Measurements from ENCODE around the gene CSMD2.

The CSMD2 gene

GRCh38 chr1:33893147-33893830 lies 271.7 kb downstream of the CSMD2 start:
- DNase-seq: no peak

GRCh38 chr1:33886496-33886895 lies 278.5 kb downstream of the CSMD2 start:
- DNase-seq: no peak

GRCh38 chr1:33880305-33880704 lies 284.7 kb downstream of the CSMD2 start:
- no peak for DNase-seq

DNA sequence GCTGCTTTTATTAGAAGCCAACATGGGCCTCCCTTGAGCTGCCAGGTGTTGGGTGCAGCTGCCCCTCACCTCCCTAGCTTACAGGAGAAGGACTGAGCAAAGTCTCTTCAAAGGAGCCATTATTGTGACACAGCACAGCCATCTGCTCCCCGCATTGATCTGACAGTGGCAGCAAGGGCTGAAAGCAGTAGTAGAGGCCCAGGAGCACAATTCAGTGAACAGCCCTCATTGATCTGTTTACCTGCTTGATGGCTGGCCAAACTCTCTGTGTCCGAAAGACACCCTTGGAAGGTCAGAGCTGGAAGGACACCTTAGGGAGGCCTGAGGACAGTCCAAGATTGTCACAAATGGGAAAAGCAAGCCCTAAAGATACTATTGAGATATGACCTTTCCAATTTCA lies 286.6 kb downstream of the CSMD2 start:
- no peak for DNase-seq

DNA sequence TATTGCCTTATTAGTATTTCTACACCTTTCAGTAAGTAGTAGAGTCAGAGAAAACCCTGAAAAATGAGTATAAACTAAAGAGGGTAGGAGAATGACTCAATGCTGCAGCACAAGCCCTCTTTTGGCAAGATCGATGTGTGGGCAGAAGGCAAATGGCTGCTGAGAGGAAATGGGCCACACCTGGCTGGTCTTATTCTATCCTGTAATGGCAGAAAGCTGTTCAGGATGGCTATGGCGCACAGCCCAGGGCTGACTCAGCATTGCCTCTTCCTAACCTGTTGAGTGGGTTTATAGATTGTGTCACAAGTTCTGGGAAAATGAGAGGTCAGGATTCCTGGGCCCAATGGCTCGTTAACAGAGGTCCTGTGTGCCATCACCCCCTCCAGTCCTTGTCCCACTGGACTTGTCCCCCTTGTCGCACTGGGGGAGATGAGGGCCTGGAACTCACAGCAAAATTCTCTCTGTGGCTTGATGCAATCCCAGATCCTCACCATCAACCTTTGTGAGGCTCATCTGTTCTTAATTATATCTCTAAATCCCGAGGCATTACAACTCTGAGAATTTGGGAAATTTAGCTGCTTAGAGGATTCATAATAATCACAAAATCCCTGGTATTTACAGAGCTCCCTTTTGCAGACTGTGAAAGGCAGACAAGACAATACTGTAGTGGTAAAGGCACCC lies 287.9 kb downstream of the CSMD2 start:
- no peak for DNase-seq

DNA sequence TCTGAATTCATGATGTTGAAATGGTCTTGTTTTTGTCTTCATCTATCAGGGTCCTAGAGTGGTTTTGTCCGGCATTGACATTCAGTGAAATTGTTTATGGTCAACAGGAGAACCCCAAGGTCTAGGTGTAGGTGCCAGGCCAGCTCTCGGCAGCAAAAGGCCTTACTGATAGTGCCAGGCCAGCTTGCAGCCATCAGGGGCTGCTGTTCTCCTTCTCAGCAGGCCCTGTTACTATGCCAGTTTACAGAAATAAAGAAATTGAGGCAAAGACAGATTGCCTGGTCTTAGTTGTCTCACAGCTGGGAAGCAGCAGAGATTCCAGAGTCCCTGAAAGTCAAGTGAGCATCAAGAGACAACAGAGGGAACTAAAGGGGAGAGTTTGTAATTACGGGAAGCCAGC lies 289.2 kb downstream of the CSMD2 start:
- no peak for DNase-seq

DNA sequence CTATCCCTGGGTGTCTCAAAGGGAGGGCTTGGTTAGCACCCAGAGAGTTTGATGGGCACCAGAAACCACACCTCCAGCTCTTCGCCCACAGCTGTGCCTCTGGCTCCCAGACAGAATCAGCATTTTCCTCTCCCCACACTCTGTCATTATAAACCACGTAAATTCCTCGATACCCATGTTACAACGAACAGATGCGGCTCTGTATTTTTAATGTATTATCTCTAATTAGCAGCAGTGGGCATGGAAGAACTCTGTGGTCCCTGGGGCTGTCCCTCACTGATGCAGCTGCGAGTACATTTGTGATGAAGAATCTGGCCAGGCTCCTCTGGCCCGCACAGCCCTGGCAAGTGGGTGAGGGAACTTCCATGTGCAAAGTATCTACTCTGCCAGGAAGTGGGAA lies 290.4 kb downstream of the CSMD2 start:
- no peak for DNase-seq

DNA sequence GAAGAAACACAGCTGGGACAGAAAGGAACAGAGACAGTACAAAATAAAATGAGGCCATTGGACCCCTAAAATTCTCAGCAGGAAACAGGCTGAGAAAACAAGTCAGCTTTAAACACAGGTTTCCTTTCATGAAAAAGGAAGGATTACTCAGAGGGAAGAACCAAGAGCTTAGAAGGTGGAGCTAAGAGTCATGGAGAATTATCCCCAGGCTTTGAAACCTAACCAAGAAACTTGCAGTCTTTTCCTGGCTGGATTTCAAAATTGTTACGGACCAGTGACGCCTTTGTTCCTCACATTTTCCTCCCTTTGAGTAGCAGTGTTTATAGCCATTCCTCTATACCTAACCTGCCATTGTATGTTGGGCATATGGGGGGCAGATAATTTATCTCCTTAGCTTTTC lies 292.3 kb downstream of the CSMD2 start:
- no peak for DNase-seq

DNA sequence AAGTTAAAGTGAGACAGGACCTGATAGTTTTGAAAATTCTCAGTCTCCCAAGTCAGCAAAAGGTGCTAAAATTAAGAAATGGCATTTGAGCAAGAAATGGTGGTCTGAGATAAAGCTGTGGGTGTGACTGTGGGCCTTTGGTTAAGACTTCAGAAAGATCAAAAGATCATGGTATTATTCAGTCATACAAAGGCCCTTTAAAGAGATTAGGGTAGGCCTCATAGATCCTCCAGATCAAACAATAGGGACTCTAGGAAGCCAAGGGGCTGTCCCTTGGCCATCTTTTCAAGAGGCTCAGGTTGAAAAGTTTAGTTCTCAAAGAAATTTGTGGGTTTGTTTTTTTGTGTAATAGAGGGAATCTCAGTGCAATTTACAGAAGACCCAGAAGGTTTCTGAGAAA lies 292.8 kb downstream of the CSMD2 start:
- DNase-seq: no peak

GRCh38 chr1:33867684-33868083 lies 297.3 kb downstream of the CSMD2 start:
- DNase-seq: no peak

GRCh38 chr1:33866281-33866680 lies 298.7 kb downstream of the CSMD2 start:
- no peak for DNase-seq

DNA sequence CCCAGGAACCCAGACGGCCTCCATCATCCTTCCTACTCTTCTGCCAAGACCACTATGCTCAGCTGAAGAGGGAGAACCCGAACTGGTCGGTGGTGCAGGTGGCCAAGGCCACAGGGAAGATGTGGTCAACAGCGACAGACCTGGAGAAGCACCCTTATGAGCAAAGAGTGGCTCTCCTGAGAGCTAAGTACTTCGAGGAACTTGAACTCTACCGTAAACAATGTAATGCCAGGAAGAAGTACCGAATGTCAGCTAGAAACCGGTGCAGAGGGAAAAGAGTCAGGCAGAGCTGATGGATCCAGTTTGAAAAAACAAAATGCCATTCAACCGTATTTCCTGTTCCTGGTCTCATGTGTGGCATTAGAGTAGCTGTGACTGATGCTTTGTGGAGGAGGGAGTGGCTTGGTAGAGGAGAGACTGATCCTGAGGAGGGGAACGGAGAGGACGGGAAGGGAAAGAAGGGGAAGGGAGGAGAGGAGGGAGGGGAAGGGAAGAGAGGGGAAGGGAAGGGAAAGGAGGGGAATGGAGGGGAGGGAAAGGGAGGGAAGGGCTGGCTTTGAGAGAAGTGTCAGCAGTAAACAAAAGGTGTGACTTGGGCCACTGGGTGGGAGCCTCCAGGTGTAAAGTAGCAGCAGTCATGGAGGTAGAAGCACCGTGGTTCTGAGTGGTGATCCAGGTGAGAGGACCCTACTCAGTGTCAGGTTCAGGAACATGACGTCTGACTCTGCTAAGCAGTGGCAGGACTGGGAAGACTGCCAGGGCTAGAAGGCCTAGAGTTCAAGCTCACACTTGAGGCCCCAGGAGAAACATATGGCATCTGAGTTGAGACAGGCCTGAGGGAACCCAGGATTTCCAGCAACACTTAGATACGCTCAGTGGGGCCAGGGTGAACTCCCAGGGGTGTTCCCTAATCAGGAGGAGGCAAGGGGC lies 300.3 kb downstream of the CSMD2 start:
- no peak for DNase-seq

DNA sequence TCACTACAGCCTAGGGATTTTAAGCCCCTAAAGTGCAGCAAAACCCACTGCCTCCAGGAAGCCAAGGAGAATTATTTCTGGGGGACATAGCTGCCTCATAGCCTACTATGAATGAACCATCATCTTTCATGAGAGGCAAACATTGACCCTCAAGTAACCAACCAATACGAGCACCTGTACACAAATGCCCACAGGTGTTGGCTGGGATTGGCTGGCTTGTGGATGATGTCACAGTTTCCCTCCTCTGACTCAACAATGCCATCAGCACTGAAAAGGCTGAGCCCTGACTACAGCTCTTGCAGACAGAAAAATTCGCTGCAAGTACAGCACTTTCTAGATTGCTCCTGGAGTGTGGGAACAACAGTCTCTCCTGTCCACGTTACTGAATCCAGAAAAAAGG lies 301.3 kb downstream of the CSMD2 start, which contains the start of gene HMGB4:
TSS of gene HMGB4 (plus strand) at position 301 of the 400 bp plus-strand sequence. CDS start 113 bp downstream, outside the sequence.
- no peak for DNase-seq

DNA sequence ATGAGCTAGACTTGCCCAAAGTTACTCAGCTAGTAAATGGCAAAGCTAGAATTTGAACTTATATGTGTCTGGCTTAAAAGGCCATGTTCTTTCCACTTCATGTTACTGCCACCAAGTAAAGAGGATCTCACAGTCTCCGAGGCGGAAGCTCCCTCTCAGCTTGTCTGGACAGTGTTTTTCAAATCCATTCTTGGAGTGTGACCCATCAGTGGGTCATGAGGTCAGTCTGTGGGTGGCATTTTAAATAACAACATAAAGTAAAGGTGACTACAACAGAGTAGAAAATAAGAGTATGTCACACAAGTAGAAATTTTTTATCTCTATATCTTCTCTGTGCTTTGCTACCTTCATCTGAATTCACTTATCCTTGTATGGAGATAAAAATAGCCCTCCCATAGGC lies 304.4 kb downstream of the CSMD2 start:
- DNase-seq: no peak

GRCh38 chr1:33854091-33854490 lies 310.9 kb downstream of the CSMD2 start:
- DNase-seq: no peak

GRCh38 chr1:33853431-33853830 lies 311.6 kb downstream of the CSMD2 start:
- no peak for DNase-seq

GRCh38 chr1:33852711-33853110 lies 312.3 kb downstream of the CSMD2 start:
- DNase-seq: no peak

GRCh38 chr1:33850481-33850880 lies 314.5 kb downstream of the CSMD2 start:
- no peak for DNase-seq

DNA sequence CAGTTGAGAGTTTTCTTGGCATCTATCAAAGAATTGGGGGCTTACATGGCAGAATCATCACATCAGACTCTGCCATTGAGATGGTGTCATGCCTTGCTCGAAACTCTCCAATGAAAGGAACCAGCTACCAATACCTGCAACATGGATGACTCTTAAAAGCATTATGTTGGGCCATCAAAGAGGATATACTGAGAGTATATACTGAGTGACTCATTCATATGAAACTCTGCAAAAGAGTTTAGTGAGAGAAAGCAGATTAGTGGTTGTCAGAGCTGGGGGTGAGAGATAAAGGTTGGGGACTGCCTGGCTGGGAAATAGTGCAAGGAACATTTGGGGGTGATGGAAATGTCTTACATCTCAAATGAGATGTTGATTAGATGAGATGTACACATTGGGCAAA lies 315.8 kb downstream of the CSMD2 start:
- no peak for DNase-seq

- no peak for DNase-seq
Measured at GRCh38 chr1:33848205-33848937, 316.7 kb downstream of the CSMD2 start.

GRCh38 chr1:33846861-33847260 lies 318.2 kb downstream of the CSMD2 start:
- DNase-seq: no peak

DNA sequence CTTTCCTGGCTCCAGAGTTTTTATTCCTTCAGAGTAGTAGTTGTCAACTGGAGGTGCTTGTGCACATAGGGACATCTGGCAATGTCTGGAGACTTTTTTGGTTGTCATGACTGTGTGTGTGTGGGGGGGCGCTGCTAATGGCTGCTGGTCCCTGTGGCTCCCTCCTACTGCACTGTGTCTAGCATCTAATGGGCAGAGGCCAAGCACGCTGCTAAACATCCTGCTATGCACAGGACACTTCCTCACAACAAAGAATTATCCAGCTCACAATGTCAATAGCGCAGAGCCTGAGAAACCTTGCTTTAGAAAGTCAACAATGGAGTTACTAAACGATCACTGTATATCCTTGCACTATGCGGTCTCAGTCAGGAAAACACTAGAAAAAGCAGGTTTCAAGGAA lies 320.9 kb downstream of the CSMD2 start:
- no peak for DNase-seq

GRCh38 chr1:33842348-33842747 lies 322.7 kb downstream of the CSMD2 start:
- DNase-seq: no peak
